A172 (cell line): Measurements from ENCODE around the gene MAD2L1. TPM values are rescaled to one million over a fixed set of nuclear protein-coding genes. Genes with fewer than 3 reads are reported as not detected.

Source experiments
- DNase-seq: peaks from one replicate; pipeline ENCODE4 v3.0.0-alpha.2; 2015; ENCODE audit warnings: low spot score
- total RNA-seq: library from RNA; depleted of rRNA; stranded (reverse); fragments of >200 nt; shearing (Covaris generic); gene quantifications from 2 replicates; pipeline ENCODE4 v1.2.3, GENCODE V29; 2014

MAD2L1 gene
- total RNA-seq, 1 experiment from 2014 or later, result 101 TPM

DNA sequence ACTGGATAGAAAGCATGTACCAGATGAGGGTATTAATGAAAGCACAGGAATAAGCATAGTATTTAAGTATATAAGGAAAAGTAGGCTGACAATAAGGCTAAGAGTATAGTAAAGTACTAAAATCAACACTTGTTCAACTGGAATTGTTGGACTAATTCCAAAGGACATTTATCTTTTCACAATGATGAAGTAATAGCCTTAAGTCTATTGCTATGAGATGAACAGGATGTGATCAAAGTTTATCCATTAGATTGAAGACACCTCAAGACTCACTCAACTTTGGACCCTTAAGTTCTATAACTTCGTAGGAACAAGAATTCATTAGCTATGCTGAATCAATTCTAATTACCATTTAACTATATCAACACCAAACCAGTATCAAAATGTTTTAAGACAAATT is 7.6 kb downstream of the MAD2L1 start:
- DNase-seq, result no peak

DNA sequence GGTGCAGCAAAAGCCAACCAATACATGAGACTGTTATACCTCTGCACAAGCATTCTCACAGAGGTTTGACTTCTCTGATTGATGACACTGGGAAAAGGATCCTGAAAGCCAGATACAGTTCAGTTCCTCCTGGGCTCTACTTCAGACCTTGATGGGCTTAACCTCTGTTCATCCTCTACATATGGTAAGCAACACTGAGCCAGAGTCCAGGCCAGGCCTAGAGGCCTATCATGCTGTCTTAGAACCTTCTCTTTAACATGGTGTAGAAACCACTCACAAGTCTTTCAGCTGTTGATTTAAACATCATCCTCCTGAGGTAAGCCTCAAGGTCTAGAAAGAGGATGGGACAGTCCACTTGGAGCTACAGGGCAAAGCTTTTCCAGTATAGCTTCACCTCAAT is 9.2 kb downstream of the MAD2L1 start:
- DNase-seq, result no peak

DNA sequence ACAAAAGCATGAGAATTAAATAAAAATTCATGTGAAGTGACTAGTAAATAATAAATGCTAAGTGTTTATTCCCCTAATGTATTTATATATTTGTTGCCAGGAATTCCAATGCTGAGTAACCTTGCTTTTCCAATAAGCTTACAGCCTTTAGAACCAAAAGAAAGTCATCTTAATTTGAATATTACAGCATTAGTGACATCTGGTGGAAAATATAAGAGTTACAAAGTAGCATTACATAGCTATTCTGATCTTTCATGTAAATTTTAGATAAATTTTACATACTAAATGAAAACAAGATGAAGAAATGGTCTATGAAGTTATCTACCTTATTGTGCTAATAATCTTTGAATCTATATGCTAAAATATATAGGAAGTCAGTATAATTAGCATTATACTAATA is 10.4 kb downstream of the MAD2L1 start:
- no peak for DNase-seq

DNA sequence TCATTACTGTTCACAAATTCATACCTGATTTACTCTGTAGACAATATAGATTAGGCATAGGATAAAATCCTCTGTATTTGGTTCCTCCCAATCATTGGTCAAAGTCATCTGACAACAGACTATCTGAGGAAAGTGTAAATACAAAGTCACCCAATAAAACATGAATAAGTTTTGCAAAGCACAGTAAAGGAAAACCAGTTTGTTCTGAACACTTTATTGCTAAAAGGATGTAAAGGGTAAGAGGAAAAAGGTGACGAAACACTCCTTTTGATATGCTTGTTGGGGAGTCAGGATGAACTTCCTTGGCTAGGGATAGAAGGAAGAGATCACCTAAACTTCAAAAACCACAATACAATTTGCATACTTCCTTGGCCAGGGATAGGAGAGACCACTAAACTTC is 10.9 kb downstream of the MAD2L1 start:
- DNase-seq, result no peak

DNA sequence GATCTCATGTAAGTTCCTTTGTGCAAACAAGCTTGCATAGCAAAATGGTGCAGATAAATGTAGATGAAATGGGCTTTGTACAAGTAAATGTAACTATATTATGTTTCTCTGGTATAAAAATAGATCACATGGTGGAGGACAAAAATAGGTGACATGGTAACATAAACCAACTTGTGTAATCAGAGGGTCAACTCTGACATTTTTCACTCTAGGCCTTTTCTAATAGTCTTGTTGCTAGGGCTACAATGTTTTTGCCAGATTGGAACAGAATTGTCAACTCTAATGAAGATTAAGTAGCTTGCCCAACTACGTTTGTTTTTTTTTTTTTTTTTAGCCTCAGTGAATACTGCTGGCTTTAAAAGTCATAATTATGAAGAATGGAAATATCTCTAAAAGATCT is 11.5 kb downstream of the MAD2L1 start:
- no peak for DNase-seq

DNA sequence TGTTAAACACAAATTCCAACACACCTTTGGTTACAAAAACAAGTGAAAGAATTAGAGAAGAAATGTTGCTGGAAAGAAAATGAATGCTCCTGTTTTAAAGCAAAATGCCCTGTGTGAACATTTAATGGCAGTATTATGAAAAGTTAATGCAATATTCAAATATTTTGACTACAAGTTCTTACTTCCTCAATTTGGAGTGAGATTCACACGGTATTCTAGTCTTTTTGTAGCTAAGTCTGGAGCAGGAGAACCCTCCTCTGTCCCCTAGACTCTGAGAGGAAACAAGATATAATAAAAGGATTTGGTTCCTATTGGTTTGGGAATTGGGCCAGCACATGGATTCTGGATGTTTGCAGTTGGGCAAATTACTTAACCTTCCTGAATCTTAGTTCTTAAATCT is 12.7 kb downstream of the MAD2L1 start:
- DNase-seq, result no peak

DNA sequence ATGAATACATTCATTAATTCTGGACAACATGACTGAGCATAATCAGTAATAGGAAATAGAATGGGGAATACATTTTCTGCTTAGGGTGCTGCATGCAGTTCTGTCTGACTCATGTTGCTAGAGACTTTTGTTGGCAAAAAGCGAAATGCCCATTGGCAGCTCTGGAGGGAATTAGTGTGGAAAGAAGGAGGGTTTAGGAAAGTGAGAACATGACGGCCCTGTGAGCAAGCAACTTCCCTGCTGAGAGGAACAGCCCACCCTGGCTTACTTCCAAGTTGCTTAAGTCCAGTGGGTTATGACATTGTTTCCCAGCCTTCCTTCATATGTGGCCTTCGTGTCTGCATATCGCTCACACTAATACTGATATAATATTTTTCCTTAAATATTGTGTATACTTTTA is 13.8 kb downstream of the MAD2L1 start:
- peak; percentile 79 for DNase-seq

DNA sequence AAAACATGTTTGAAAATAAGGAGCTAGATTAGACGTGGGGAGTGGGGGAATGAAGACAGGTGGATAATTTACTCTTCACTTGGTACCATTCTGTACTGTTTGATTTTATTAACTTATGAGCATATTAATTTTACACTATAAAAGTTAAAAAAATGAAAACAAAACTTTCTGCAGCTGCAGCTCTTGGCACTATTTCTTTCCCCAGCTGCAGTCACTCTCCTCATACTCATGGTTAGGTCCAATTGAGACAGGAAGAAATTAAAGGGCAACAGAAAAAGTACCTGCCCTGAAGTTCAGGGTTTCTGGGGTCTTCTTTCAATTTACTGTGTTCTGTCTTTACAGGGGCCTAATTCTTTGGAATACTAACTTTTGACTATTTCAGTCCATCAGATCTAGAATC is 15.4 kb downstream of the MAD2L1 start:
- no peak for DNase-seq

DNA sequence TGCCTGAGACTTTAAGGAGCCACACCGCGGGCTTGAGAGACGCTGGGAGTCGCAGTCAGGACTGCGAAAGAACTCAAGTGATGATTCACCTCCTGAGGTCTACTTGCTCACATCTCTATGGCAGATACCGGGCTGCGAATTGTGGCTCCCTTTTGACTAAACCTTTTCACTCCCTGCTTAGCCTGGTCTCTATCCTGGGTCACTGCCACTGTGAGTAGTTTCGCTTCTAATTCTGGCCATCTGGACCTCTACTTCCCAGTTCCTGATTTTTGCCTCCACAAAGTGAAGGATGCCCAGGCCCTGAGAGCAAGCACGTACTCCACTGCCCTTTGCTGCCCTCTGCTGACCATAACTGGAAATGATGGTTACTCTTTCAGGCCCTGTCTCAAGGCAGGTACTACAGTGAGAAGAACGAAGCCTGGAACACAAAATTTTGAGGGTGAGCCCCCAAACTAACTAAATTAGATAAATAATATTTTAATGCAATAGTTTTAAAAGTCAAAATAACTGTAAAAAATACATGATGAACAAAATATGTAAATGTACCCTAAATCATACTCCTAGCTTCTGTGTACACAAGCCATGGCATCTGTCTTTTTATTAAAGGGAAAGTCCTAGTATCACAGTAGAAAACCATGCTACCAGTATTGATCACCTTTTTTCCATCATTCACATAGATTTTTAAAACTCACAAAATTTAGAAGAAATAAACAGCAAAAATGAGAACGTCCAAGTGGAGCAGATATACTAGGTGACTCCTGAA is 16.7 kb downstream of the MAD2L1 start:
- DNase-seq, result peak; percentile 81

DNA sequence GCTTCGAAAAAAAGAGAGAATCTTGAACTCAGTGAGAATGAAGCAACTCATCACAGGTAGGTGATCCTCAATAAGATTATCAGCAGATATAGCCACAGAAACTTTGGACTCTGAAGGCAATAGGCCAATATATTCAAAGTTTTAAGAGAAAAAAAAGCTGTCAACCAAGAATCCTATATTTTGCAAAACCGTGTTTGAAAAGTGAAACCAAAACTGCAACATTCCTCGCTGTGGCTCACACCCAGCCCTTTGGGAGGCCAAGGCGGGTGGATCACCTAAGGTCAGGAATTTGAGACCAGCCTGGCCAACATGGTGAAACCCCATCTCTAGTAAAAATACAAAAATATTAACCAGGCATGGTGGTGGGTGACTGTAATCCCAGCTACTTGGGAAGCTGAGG is 22.8 kb downstream of the MAD2L1 start:
- DNase-seq, result no peak

DNA sequence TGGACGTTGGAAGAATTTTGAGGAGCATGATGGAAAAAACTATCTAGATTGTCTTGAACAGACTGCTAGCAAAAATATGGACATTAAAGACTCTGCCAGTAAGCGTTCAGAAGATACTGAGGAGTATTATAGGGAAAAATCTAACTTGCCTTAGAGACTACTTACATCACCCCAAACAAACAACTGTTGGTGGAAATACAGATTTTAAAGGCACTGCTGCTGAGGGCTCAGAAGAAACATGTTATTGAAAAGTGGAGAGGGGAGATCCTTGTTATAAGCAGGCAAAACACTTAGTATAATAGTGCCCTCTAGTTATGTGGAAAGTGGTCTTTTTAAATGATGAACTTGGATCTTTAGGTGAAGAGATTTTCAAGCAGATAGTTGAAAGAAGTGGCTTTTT is 29.2 kb downstream of the MAD2L1 start:
- DNase-seq, result no peak

DNA sequence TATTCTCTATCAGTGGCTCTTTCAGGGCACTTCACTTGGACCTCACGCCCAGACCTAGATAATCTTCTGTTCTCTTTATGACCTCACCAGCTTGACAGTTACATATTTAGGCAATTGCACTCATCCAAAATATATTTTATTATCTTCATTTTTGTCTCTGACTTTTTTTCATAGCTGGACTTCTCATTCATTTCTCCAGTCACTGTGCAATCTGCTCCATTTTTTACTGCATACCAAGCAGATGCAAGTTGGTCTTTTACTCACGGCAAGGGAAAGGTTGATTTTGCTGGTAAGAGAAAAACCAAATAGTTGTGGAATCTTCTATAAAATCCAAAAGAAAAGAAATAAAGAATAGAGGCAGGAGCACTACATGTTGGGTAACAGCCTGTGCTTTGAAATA is 31.7 kb downstream of the MAD2L1 start:
- no peak for DNase-seq

DNA sequence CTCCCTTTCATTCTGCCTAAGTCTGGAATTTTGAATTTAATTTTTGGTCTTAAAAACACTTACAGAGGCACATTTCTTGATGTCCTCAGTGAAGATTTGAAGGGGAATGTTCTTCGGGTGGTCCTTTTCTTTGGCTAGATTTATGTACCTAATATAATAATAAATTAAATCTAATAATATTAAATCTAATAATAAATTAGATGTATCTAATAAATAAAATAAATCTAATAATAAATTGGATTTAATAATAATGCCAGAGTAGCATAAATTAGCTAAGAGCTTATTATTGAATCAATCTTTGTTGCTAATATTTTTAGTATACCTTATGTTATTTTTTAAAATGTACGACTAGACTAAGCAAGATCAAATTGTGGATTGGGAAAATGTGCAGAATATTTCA is 39.8 kb downstream of the MAD2L1 start:
- DNase-seq, result no peak

DNA sequence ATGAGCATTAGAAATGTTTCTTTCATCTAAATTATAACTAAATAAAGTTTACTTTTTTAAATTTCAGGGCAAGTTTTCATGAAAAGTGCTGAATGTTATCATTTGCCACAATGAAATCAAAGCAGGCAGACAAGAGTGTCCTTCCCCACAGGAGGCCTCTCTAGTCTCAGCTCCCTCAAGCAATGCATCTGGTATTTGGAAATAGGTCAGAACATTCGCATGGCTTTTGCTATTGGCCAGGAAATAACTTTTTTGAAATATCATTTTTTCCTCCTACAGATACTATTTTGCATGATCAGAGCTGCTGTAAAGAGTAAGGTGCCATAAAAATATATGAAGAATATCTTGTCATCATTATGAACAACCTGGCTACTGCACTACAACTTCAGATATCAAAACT is 41.1 kb downstream of the MAD2L1 start:
- DNase-seq, result no peak

DNA sequence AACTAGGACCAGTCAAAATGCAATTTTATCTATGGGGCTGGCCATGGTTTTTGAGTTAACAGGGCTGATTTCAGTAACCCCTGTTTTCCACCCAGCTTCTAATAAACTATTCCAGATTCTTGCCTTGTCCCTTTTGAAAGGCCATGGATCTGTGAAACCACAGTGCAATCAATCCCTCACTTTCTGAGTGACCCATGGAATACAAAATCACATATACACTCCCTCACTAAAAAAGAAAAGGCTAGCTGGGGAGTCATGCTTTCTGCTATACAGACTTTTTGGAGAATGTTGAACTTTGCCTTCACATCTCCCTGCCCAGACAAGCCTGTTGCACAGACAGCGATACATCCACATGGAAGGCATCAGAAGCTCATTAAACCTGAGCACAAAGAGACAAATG is 47.9 kb downstream of the MAD2L1 start:
- no peak for DNase-seq

DNA sequence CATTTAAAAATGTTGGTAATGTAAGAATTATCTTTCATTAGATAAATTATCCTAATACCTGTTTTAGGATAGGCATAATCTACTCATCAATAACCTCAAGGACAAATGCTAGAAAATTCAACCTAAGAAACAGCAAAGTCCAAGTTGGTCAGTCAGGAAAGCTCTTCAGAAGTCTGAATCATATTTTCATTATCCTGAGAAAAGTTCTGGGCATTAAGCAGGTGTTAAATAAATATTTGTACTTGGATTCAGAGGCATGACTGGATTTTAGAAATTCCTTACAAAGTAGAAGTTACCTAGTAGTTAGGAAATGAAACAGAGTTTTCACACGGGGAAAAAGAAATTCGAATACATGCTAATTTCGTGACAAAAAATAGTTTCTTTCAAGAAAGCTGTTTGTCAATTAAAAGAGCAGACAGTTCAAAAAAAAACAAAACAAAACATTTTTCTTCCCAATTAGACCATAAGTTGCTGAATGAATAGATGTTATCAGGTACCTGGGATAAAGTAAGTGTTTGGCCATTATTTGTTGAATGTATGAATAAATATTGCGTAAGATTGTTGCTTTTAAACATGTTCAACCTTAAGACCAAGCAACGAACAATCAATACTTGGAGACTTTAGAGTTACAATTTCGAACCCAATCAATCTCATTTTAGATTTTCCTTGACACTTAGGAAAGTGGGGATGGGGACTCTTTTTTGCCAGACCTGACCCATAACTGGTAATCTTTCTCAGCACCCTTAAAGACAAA is 48.5 kb downstream of the MAD2L1 start:
- DNase-seq, result no peak

DNA sequence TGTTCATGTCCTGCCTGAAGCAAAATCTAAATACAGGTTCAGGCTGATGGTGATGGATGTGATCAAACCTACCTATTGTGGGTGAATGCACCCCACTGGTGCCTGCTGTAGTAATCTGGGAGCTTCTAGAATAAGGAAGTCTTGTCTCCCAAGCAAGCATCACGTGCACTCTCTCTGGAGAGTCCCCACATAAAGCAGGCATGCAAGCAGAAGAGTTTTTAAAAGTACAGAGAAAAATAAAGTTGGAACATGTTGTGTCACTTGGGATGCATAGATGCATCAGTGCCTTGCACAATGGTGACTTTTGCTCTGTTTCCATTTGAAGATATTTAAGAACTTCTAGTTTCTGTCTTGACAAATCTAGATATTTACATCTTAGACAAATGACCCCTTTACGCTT is 54.9 kb downstream of the MAD2L1 start:
- DNase-seq, result no peak

DNA sequence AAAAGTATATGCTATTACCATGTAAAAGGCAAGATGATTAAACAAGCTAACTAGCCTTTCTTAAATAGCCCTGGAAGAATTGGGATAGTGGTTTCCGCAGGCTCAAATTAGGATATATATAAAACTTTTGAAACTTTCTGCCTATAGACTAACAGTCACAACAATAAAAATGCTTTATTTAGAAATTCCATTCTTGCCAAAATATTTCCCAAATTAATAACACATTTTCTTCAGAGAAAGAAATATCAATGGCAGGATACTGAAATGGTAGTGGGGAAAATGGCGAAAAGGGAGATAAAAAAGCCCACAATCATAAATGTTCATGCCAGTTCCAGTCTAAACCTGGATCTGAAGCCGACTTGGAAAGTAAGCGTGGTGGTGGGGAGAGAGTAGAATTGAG is 56.0 kb downstream of the MAD2L1 start:
- no peak for DNase-seq

DNA sequence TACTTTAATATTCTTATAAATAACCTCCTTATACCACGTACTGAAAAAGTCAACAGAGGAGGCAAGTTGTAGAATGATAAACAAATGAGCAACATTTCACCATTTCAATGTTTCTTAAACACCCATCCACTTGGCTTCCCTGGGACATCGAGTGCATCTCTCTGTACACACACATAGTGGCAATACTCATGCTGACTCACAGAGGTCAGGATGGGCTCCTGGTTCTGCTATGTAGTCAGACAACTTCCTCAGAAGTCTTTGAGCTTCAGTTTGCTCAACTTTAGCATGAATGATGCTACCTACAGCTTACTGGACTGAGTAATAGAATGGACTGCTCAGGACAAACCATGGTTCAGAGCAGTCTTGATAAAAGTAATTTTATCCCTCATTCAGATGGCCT is 56.9 kb downstream of the MAD2L1 start:
- DNase-seq, result peak; percentile 21

DNA sequence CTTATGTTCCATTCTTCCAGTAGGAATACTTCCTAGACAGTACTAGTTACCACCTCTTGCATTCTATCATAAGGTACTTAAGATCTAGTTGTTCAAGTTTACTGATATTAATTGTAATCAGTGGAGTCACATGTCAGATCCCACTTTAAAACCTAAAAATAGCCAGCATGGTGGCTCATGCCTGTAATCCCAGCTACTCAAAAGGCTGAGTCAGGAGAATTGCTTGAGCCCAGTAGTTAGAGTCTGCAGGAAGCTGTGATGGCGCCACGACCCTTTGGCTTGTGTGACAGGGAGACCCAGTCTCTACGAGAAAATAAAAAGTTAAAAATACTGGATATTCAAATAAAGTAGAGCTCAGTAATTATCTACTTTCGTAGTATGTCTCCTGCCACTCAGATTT is 57.7 kb downstream of the MAD2L1 start:
- no peak for DNase-seq

DNA sequence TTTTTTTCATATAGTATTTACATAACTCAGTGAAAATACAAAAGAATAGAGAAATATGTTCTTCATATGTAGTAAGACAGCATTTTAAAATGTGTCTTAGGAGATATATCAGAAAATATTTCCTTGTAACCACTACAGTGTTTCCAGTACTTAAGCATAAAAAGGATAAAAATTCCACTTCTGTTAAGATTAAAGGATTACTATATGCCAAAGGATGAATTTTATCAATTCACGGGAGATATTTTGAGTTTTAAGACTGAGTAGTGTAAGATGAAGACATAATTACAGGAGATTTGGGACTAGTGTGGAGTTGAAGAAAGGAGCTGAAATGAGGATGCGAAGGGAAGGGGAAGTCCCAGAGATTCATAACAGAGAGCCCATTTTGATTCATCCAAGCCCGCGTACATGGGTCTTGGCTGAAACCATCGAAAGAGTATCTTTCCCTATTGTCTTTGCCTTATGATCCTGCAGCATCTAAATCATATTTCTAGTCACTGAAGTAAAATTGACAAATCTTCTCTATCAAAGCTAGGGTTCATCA is 58.7 kb downstream of the MAD2L1 start:
- DNase-seq, result no peak

DNA sequence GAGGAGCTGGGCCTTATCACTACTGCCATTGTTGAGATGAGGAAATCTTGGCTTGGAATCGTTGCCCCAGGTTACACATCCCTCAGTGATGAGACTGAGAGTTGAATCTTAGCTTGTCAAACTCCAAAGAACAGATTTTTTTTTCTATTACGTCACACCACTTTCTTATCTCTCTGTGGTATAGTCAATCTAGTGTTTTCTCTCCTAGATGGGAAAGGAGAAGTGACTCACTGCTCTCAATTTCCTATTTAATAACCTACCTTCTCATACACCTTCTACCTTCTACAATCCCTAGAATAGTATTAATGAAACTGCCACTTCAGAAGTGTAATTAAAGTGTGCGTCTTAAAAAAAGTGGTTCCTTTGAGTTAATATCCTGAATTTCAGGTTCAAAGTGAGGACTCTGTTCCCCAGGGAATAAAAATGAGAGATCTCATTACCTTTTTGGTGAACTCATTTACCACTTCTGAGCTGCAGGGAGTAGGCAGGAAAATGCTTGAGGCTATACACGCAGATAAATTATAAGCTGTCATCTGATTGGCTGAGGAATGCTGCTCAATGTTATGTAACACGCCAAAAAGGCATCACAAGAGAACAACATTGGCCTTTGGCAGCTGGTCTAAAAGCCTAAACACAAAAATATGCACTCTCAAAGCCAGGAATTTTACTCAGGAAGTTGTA is 59.3 kb downstream of the MAD2L1 start:
- peak; percentile 74 for DNase-seq
